GM13977 (cell line): ENCODE measurements around the gene TRIOBP.

Source experiments
- DNase-seq: peaks from one replicate; pipeline ENCODE4 v3.0.0; 2012; ENCODE audit warnings: low spot score
- CTCF ChIP-seq: IDR thresholded peaks from 2 replicates; pipeline ENCODE4 v1.5.1; 2012; ENCODE audit warnings: mild to moderate bottlenecking, control low read depth; ENCODE audit not compliant: insufficient read depth; ENCODE audit errors: extremely low read depth, missing control alignments
- in situ Hi-C: fragments of 300-500 bp; cut with MboI; formaldehyde crosslinking; loops from one replicate; pipeline ENCODE4 v1.12.0; 2022; ENCODE audit warnings: low sequenced_read_pairs, low pct_unique_long_range_greater_than_20kb, mixed read lengths, inconsistent platforms; ENCODE audit not compliant: unreplicated experiment

The TRIOBP gene

GRCh38 chr22:37675930-37676735 is 20.7 kb upstream of the TRIOBP start:
- no peak for DNase-seq
- no peak for TF ChIP-seq CTCF
- in situ Hi-C loops = loop anchor here (10.0 kb wide), 1 partner anchor 51 kb away; no protein-coding TSS in a partner anchor

GRCh38 chr22:37676736-37677492 is 19.9 kb upstream of the TRIOBP start:
- in situ Hi-C loops = loop anchor here (10.0 kb wide), 1 partner anchor 52 kb away; no protein-coding TSS in a partner anchor
- peak; percentile 89 for DNase-seq
- TF ChIP-seq CTCF = no peak

- in situ Hi-C loops = loop anchor here (10.0 kb wide), 1 partner anchor 53 kb away; no protein-coding TSS in a partner anchor
- no peak for DNase-seq
- TF ChIP-seq CTCF = no peak
Measured at GRCh38 chr22:37677493-37677974, 19.3 kb upstream of the TRIOBP start.

- in situ Hi-C loops = loop anchor here (10.0 kb wide), 1 partner anchor 54 kb away; no protein-coding TSS in a partner anchor
- no peak for TF ChIP-seq CTCF
- DNase-seq = no peak
Measured at GRCh38 chr22:37678372-37678771, 18.5 kb upstream of the TRIOBP start.

GRCh38 chr22:37679670-37680069 is 17.2 kb upstream of the TRIOBP start:
- in situ Hi-C loops = loop anchor here (10.0 kb wide), 1 partner anchor 55 kb away; no protein-coding TSS in a partner anchor
- TF ChIP-seq CTCF = no peak
- DNase-seq = no peak

GRCh38 chr22:37680191-37680851 is 16.5 kb upstream of the TRIOBP start:
- no peak for DNase-seq
- TF ChIP-seq CTCF = no peak
- in situ Hi-C loops = no loop called here
